Prostate gland (tissue), 2 donors: Measurements from ENCODE around the gene ZNF74. TPM values are rescaled to one million over a fixed set of nuclear protein-coding genes. Genes with fewer than 3 reads are reported as not detected.
A peak's percentile ranks its signal among the peaks of the same experiment; 100 is the strongest.
"Not testable (repeated sequence)": the region's sequence is repeated elsewhere in the genome, so short reads cannot be mapped to it uniquely, and the experiment has no call there.

Experiments
- DNase-seq: peaks from one replicate; pipeline ENCODE4 v3.0.0-alpha.2; 2019; ENCODE audit warnings: low spot score
- H3K27ac ChIP-seq, 2 donors: fragments of 200-600 bp; sonication (generic); 2 replicates each; pipeline ENCODE4 v1.5.1; 2017 to 2019
- H3K27me3 ChIP-seq: fragments of 200-600 bp; sonication (generic); replicated peaks from 2 replicates; pipeline ENCODE4 v1.5.1; 2019; ENCODE audit not compliant: insufficient read depth
- H3K36me3 ChIP-seq, 2 donors: fragments of 200-600 bp; sonication (generic); 1 replicate in 1 of 2; 2 replicates in 1 of 2; pipeline versions ENCODE4 v1.5.1 to v1.8.1; 2017 to 2019
- H3K4me1 ChIP-seq: fragments of 200-600 bp; sonication (generic); replicated peaks from 2 replicates; pipeline ENCODE4 v1.5.1; 2019
- H3K4me3 ChIP-seq, 2 donors: fragments of 200-600 bp; sonication (generic); 2 replicates each; pipeline ENCODE4 v1.5.1; 2017 to 2019
- H3K9me3 ChIP-seq: fragments of 200-600 bp; sonication (generic); 2 replicates; pipeline ENCODE4 v1.5.1; 2017
- CTCF ChIP-seq, 4 experiments: fragments of 200-600 bp in 2 of 4; fragments of 450-650 bp in 2 of 4; sonication (generic) in 2 of 4; IDR thresholded peaks; 1 replicate in 3 of 4; 2 replicates in 1 of 4; pipeline ENCODE4 v1.5.1; 2016 to 2019; ENCODE audit warnings: antibody characterized with exemption in 4 of 4, mild to moderate bottlenecking in 2 of 4, moderate library complexity in 2 of 4
- POLR2A ChIP-seq: fragments of 450-650 bp; IDR thresholded peaks from one replicate; pipeline ENCODE4 v1.6.1; 2016; ENCODE audit warnings: antibody characterized with exemption, mild to moderate bottlenecking
- POLR2AphosphoS5 ChIP-seq: sonication (generic); formaldehyde crosslinking; IDR thresholded peaks from one replicate; pipeline ENCODE4 v1.6.1; 2017; ENCODE audit warnings: antibody characterized with exemption
- WGBS: methylation state at CpG from one replicate; pipeline ENCODE4 v1.1.5; 2018; 5-methylcytosine and 5-hydroxymethylcytosine counted together
- intact Hi-C: fragments of 100-400 bp; cut with DNase I; formaldehyde crosslinking; loops from one replicate; pipeline ENCODE4 v1.14.2; 2022
- total RNA-seq, 2 donors: library from RNA; depleted of rRNA; stranded (reverse); fragments of >200 nt; gene quantifications; one replicate each; pipeline ENCODE4 v1.1.0, GENCODE V29; 2016

ZNF74 gene
- total RNA-seq, 2 donors from 2014 or later, result 17.0 to 41.6 TPM

DNA sequence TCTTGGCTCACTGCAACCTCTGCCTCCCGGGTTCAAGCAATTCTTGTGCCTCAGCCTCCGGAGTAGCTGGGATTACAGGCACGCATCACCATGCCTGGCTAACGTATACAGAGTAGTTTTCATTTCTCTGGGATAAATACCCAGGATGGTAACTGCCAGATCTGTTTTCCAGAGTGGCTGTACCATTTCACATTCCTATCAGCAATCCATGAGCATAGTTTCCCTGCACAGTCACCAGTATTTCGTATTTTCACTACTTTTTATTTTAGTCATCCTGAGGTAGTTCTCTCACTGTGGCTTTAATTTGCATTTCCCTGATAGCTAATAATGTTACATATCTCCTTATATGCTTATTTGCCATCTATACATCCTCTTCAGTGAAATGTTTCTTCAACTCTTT is 54.7 kb downstream of the ZNF74 start:
- H3K27ac ChIP-seq, result no peak overlapping the region
- no peaks in the 10 kb centered on the region for H3K4me1 ChIP-seq
- no peaks in the 10 kb centered on the region for H3K9me3 ChIP-seq
- H3K36me3 ChIP-seq, result peaks cover 0 to 9% of the 10 kb centered on the region in 2 donors
- intact Hi-C loops, result no loop called here
- no peaks in the 10 kb centered on the region for H3K27me3 ChIP-seq
- TF ChIP-seq CTCF (IDR thresholded peaks at IDR 0.05), result no peak
- no peak for TF ChIP-seq POLR2AphosphoS5
- TF ChIP-seq POLR2A, result no peak
- no peak overlapping the region for H3K4me3 ChIP-seq
- WGBS, result 95% methylated on average over 5 of the region's 5 CpGs
- no peak for DNase-seq

DNA sequence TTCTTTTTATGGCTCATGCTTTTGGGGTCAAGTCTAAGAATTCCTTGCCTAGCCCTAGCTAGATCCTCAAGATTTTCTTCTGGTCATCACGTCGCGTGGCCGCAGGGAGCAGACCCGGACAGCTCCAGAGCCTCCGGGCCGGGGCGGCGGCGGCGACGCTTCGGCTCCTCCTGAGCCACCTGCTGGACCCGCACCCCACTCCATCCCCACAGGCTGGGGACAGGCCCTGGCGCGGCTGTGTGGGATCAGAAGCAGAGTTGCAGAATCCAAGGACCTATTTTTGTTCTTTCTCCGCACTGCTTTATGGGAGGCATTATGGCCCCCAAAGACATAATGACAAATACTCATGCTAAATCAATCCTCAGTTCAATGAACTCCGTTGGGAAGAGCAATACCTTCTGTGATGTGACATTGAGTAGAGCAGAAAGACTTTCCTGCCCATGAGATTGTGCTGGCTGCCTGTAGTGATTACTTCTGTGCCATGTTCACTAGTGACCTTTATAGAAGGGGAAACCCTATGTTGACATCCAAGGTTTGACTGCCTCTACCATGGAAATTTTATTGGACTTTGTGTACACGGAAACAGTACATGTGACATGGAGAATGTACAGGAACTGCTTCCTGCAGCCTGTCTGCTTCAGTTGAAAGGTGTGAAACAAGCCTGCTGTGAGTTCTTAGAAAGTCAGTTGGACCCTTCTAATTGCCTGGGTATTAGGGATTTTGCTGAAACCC is 56.0 kb downstream of the ZNF74 start:
- H3K27me3 ChIP-seq, result no peaks in the 10 kb centered on the region
- no peaks in the 10 kb centered on the region for H3K9me3 ChIP-seq
- TF ChIP-seq CTCF (IDR thresholded peaks at IDR 0.05) (no peak), POLR2A (no peak), POLR2AphosphoS5 (peak; percentile 35)
- intact Hi-C loops, result no loop called here
- no peak overlapping the region for H3K27ac ChIP-seq
- WGBS, result 94% methylated on average over 19 of the region's 19 CpGs
- H3K36me3 ChIP-seq, result peaks cover 0 to 5% of the 10 kb centered on the region in 2 donors
- H3K4me1 ChIP-seq, result no peaks in the 10 kb centered on the region
- no peak overlapping the region for H3K4me3 ChIP-seq
- no peak for DNase-seq

- intact Hi-C loops, result no loop called here
- Histone ChIP-seq H3K4me1 (no peaks in the 10 kb centered on the region), H3K36me3 (peaks cover 0 to 5% of the 10 kb centered on the region in 2 donors), H3K9me3 (no peaks in the 10 kb centered on the region), H3K27ac (no peak overlapping the region), H3K4me3 (no peak overlapping the region), H3K27me3 (no peaks in the 10 kb centered on the region)
- 55% methylated on average over 1 of the region's 1 CpG for WGBS
- TF ChIP-seq CTCF (IDR thresholded peaks at IDR 0.05) (no peak), POLR2A (no peak), POLR2AphosphoS5 (peak; percentile 9)
- peak; percentile 24 for DNase-seq
Observed at GRCh38 chr22:20450551-20450906, 56.6 kb downstream of the ZNF74 start.

DNA sequence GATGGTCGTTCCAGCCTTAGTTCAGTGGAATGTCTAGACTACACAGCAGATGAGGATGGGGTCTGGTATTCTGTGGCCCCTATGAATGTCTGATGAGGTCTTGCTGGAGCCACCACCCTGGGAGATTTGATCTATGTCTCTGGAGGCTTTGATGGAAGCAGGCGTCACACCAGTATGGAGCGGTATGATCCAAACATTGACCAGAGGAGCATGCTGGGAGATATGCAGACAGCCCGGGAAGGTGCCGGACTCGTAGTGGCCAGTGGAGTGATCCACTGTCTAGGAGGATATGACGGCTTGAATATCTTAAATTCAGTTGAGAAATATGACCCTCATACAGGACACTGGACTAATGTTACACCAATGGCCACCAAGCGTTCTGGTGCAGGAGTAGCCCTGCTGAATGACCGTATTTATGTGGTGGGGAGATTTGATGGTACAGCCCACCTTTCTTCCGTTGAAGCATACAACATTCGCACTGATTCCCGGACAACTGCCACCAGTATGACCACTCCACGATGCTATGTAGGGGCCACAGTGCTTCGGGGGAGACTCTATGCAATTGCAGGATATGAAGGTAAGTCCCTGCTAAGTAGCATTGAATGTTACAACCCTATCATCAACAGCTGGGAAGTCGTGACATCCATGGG is 57.3 kb downstream of the ZNF74 start:
- 92% methylated on average over 15 of the region's 15 CpGs for WGBS
- DNase-seq, intact Hi-C loops: not testable (repeated sequence)

GRCh38 chr22:20451920-20452319 is 58.0 kb downstream of the ZNF74 start:
- Histone ChIP-seq H3K36me3 (no peaks in the 10 kb centered on the region), H3K27me3 (no peaks in the 10 kb centered on the region), H3K4me1 (no peaks in the 10 kb centered on the region), H3K9me3 (no peaks in the 10 kb centered on the region), H3K4me3 (no peak overlapping the region), H3K27ac (no peak overlapping the region)
- DNase-seq, result no peak
- no peak for TF ChIP-seq POLR2AphosphoS5
- no peak for TF ChIP-seq POLR2A
- TF ChIP-seq CTCF (IDR thresholded peaks at IDR 0.05), result no peak
- intact Hi-C loops, result no loop called here
- WGBS, result 63% methylated on average over 2 of the region's 2 CpGs

More for the DNA sequence above, 57.3 kb downstream of the ZNF74 start:
- H3K4me3 ChIP-seq, H3K27ac ChIP-seq, H3K36me3 ChIP-seq, H3K9me3 ChIP-seq, H3K27me3 ChIP-seq, H3K4me1 ChIP-seq: not testable (repeated sequence)
